Measurements from ENCODE around the gene DDX55. TPM values are rescaled to one million over a fixed set of nuclear protein-coding genes. Genes with fewer than 3 reads are reported as not detected.
A peak's percentile ranks its signal among the peaks of the same experiment; 100 is the strongest.

The DDX55 gene
- polyA plus RNA-seq, 1 donor from 2014 or later: 58.8 TPM

GRCh38 chr12:123634142-123634561 is 32.3 kb downstream of the DDX55 start:
- Histone ChIP-seq H3K9ac (ENCODE audit: low read length) (peak overlapping the region; percentile 86), H3F3A (ENCODE audit: insufficient read depth, low read length, poor library complexity, severe bottlenecking) (no peaks in the 10 kb centered on the region), H3K4me2 (ENCODE audit: low read length) (peak overlapping the region; percentile 66), H2AFZ (ENCODE audit: low read depth, low read length) (peak overlapping the region; percentile 92), H3K79me2 (replicated peaks; ENCODE audit: insufficient read depth, low read length) (peaks cover 23% of the 10 kb centered on the region), H3K4me3 (ENCODE audit: low read length) (peak overlapping the region; percentile 85), H3K9me2 (ENCODE audit: insufficient read depth, low read length) (no peaks in the 10 kb centered on the region), H3K9me3 (ENCODE audit: low read length) (no peaks in the 10 kb centered on the region), H4K20me1 (ENCODE audit: insufficient read depth) (no peaks in the 10 kb centered on the region), H3K27ac (ENCODE audit: low read length) (peak overlapping the region; percentile 85), H3K36me3 (ENCODE audit: insufficient read depth, low read length) (no peaks in the 10 kb centered on the region), H3K27me3 (ENCODE audit: insufficient read depth, low read depth, low read length) (no peaks in the 10 kb centered on the region)
- TF ChIP-seq EZH2 (IDR thresholded peaks at IDR 0.05; ENCODE audit: borderline replicate concordance, insufficient read depth, low read length, poor library complexity, severe bottlenecking): no peak
- no peak for TF ChIP-seq SMC3 (conservative IDR thresholded peaks at IDR 0.05; ENCODE audit: poor library complexity)
- TF ChIP-seq MXI1 (conservative IDR thresholded peaks at IDR 0.05; ENCODE audit: poor library complexity, severe bottlenecking): no peak
- TF ChIP-seq POLR2AphosphoS5 (IDR thresholded peaks at IDR 0.05): no peak
- no peak for TF ChIP-seq REST (IDR thresholded peaks at IDR 0.05; ENCODE audit: borderline replicate concordance)
- TF ChIP-seq RAD21 (conservative IDR thresholded peaks at IDR 0.05): no peak
- TF ChIP-seq EP300 (conservative IDR thresholded peaks at IDR 0.05; ENCODE audit: poor library complexity, severe bottlenecking): no peak
- no peak for TF ChIP-seq TAF1 (IDR thresholded peaks at IDR 0.05; ENCODE audit: low read depth)
- TF ChIP-seq, protein P1, sequence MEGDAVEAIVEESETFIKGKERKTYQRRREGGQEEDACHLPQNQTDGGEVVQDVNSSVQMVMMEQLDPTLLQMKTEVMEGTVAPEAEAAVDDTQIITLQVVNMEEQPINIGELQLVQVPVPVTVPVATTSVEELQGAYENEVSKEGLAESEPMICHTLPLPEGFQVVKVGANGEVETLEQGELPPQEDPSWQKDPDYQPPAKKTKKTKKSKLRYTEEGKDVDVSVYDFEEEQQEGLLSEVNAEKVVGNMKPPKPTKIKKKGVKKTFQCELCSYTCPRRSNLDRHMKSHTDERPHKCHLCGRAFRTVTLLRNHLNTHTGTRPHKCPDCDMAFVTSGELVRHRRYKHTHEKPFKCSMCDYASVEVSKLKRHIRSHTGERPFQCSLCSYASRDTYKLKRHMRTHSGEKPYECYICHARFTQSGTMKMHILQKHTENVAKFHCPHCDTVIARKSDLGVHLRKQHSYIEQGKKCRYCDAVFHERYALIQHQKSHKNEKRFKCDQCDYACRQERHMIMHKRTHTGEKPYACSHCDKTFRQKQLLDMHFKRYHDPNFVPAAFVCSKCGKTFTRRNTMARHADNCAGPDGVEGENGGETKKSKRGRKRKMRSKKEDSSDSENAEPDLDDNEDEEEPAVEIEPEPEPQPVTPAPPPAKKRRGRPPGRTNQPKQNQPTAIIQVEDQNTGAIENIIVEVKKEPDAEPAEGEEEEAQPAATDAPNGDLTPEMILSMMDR (IDR thresholded peaks at IDR 0.05; ENCODE audit: poor library complexity, severe bottlenecking): no peak

DNA sequence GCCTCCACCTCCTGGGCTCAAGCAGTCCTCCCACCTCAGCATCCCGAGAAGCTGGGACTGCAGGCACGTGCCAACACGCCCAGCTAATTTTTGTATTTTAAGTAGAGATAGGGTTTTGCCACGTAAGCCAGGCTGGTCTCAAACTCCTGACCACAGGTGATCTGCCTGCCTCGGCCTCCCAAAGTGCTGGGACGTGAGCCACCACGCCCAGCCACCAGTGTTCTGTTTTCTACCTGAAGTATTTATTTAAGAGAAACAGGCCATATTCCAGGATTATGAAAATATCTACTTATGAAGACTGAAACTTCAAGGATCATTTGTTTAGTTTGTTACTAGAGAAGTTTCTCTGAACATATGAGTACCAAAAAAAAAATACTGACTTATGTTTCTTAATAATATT is 42.0 kb downstream of the DDX55 start:
- H3K9ac ChIP-seq (ENCODE audit: low read length): no peak overlapping the region
- H3K27me3 ChIP-seq (ENCODE audit: insufficient read depth, low read depth, low read length): no peaks in the 10 kb centered on the region
- H2AFZ ChIP-seq (ENCODE audit: low read depth, low read length): no peak overlapping the region
- H3K9me3 ChIP-seq (ENCODE audit: low read length): no peaks in the 10 kb centered on the region
- no peak for TF ChIP-seq EZH2 (IDR thresholded peaks at IDR 0.05; ENCODE audit: borderline replicate concordance, insufficient read depth, low read length, poor library complexity, severe bottlenecking)
- TF ChIP-seq POLR2AphosphoS5 (IDR thresholded peaks at IDR 0.05): no peak
- no peak for TF ChIP-seq TAF1 (IDR thresholded peaks at IDR 0.05; ENCODE audit: low read depth)
- no peak for TF ChIP-seq RAD21 (conservative IDR thresholded peaks at IDR 0.05)
- TF ChIP-seq, protein P1 (IDR thresholded peaks at IDR 0.05; ENCODE audit: poor library complexity, severe bottlenecking): no peak
- TF ChIP-seq EP300 (conservative IDR thresholded peaks at IDR 0.05; ENCODE audit: poor library complexity, severe bottlenecking): no peak
- no peak for TF ChIP-seq SMC3 (conservative IDR thresholded peaks at IDR 0.05; ENCODE audit: poor library complexity)
- H3K27ac ChIP-seq (ENCODE audit: low read length): no peak overlapping the region
- H3K4me3 ChIP-seq (ENCODE audit: low read length): no peak overlapping the region
- no peaks in the 10 kb centered on the region for H3K9me2 ChIP-seq (ENCODE audit: insufficient read depth, low read length)
- H3K36me3 ChIP-seq (ENCODE audit: insufficient read depth, low read length): peaks cover 8% of the 10 kb centered on the region
- no peaks in the 10 kb centered on the region for H4K20me1 ChIP-seq (ENCODE audit: insufficient read depth)
- H3F3A ChIP-seq (ENCODE audit: insufficient read depth, low read length, poor library complexity, severe bottlenecking): no peaks in the 10 kb centered on the region
- H3K79me2 ChIP-seq (replicated peaks; ENCODE audit: insufficient read depth, low read length): no peaks in the 10 kb centered on the region
- H3K4me2 ChIP-seq (ENCODE audit: low read length): no peak overlapping the region
